BE2C (cell line): Measurements from ENCODE around the gene CFAP46.

Experiments
- DNase-seq: peaks from one replicate; pipeline ENCODE4 v3.0.0-alpha.2; 2020
- H3K27me3 ChIP-seq: fragments of 250-450 bp; sonication (Bioruptor Pico); 2 replicates; pipeline ENCODE4 v1.5.1; 2020; ENCODE audit warnings: mild to moderate bottlenecking
- H3K36me3 ChIP-seq: fragments of 250-450 bp; sonication (Bioruptor Pico); 2 replicates; pipeline ENCODE4 v1.5.1; 2020; ENCODE audit warnings: mild to moderate bottlenecking
- H3K4me1 ChIP-seq: fragments of 250-450 bp; sonication (Bioruptor Pico); 2 replicates; pipeline ENCODE4 v1.5.1; 2020
- H3K4me3 ChIP-seq: 2 replicates; pipeline ENCODE4 v1.5.1; 2011; ENCODE audit warnings: low read depth, low read length
- H3K9me3 ChIP-seq: fragments of 250-450 bp; sonication (Bioruptor Pico); 2 replicates; pipeline ENCODE4 v1.5.1; 2020
- CTCF ChIP-seq: IDR thresholded peaks from 2 replicates; pipeline ENCODE4 v1.5.1; 2012; ENCODE audit warnings: mild to moderate bottlenecking, low read depth, low read length

The CFAP46 gene

DNA sequence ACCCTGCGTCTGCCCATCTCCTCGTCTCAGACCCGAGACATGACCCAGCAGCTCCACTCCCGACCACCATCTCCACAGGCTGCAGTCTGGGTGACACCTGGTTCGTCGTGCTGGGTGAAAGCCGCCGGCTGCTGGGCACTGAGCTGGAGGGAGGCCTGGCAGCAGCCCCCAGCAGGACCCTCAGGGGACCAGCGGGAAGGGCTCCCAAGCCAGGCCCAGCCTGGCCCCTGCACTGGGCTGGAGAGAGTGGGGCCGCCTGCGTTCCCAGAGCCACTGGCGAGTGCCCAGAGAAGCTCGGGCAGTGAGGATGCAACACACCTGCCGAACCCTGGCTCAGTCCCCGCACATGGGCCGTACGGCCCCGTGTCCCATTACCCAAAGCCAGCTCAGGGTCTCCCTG is 21.3 kb downstream of the CFAP46 start:
- H3K9me3 ChIP-seq = no peaks in the 10 kb centered on the region
- TF ChIP-seq CTCF = no peak
- no peak overlapping the region for H3K4me3 ChIP-seq
- H3K4me1 ChIP-seq = no peaks in the 10 kb centered on the region
- DNase-seq = no peak
- H3K27me3 ChIP-seq = peaks cover 5% of the 10 kb centered on the region
- no peaks in the 10 kb centered on the region for H3K36me3 ChIP-seq

- H3K27me3 ChIP-seq = peaks cover 10% of the 10 kb centered on the region
- TF ChIP-seq CTCF = no peak
- no peaks in the 10 kb centered on the region for H3K9me3 ChIP-seq
- no peaks in the 10 kb centered on the region for H3K4me1 ChIP-seq
- no peak overlapping the region for H3K4me3 ChIP-seq
- H3K36me3 ChIP-seq = no peaks in the 10 kb centered on the region
- DNase-seq = no peak
Observed at GRCh38 chr10:132920101-132920925, 22.1 kb downstream of the CFAP46 start.

DNA sequence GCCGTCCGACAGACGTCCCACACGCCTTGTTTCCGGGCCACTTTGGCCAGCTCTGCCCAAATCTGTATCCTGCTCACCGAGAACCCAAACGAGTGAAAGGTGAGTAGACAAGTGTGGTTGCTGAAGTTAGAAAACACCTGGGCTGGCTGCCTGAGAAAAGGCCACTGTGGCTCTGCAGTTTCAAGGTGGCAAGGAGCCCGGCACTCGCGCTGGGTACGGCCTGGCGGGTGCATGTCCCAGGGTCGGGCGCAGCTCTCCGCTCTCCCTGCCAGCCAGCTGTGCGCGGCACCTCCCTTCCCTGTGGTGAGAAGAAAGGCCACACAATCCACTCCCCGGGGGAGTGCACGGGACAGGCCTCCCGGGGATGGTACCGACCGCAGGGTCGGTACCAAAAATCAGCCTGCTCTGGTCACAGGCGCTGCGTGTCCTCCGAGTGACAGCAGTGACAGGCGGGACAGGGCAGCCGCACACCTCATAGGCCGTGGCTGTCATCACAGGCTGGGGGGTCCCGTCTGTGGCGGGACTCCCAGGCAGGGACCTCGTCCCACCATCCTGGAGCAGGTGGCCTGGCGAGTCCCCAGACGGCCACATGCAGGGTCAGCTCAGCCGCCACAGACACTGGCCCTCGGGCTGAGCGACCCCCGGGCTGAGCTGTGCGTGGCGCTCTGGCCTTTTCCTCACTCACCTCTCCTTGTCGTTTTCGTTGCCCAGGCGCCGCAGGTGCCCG is 22.8 kb downstream of the CFAP46 start:
- Histone ChIP-seq H3K9me3 (no peaks in the 10 kb centered on the region), H3K27me3 (peaks cover 14% of the 10 kb centered on the region), H3K36me3 (no peaks in the 10 kb centered on the region), H3K4me1 (no peaks in the 10 kb centered on the region), H3K4me3 (no peak overlapping the region)
- no peak for TF ChIP-seq CTCF
- no peak for DNase-seq

DNA sequence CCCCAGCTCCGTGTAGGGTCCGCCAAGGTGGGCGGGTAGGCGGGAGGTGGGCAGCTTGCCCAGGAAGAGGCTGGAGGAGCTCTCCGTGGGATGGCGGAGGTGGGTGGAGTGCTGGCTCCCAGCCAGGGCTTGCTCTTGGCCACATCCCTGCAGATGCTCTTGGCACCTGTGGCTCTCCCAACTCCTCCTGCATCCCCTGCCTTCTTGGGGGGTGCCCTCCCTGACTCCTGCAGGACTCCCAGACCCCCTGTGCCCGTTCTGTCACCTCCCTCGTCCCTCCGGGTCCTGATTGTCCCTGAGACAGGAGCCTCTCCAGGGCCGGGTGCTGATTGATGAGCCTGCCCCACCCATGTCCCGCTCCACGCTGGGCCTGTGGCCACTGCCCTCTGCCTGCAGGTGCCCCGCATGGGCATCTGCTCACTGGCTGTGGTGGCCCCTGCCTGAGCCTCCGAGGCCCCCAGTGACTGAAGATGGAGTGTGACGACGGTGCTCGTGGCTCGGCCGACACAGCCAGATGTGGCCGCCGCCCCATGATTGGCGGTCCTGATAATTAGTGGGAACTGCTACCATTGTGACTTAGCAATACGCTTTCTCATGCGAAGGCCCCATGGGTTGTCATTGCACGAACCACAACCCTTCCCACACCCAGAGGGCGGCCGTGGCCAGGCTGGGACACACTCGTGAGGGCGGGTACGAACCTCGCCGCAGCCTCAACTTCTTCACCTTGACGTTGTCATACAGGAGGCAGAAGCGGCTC is 23.6 kb downstream of the CFAP46 start:
- Histone ChIP-seq H3K36me3 (no peaks in the 10 kb centered on the region), H3K9me3 (no peaks in the 10 kb centered on the region), H3K27me3 (peaks cover 14% of the 10 kb centered on the region), H3K4me3 (no peak overlapping the region), H3K4me1 (no peaks in the 10 kb centered on the region)
- TF ChIP-seq CTCF = no peak
- DNase-seq = no peak

DNA sequence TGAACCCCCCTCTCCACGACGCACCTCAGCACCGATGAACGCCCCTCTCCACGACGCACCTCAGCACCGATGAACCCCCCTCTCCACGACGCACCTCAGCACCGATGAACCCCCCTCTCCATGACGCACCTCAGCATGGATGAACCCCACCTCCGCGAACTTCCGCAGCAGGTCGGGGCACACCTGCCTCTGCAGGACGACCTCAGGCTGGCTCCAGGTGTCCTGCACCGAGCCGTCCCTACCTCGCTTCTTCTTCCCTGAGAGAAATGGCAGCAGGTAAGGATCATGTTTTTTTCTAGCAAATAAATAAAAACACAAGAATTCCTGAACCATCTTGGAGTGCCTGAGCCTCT is 24.1 kb downstream of the CFAP46 start:
- Histone ChIP-seq H3K9me3 (no peaks in the 10 kb centered on the region), H3K4me3 (no peak overlapping the region), H3K36me3 (no peaks in the 10 kb centered on the region), H3K27me3 (peaks cover 14% of the 10 kb centered on the region), H3K4me1 (no peaks in the 10 kb centered on the region)
- no peak for DNase-seq
- no peak for TF ChIP-seq CTCF
